ENCODE data around the gene SNX13.

SNX13 gene

GRCh38 chr7:17930546-17930945, 9.7 kb downstream of the SNX13 start:
- Histone ChIP-seq H3K27ac (ENCODE audit: low read length) (no peak overlapping the region), H3K27me3 (ENCODE audit: insufficient read depth, low read length) (no peaks in the 10 kb centered on the region), H3K36me3 (ENCODE audit: insufficient read depth, low read depth, low read length) (no peaks in the 10 kb centered on the region), H3K9me3 (ENCODE audit: insufficient read depth, low read depth, low read length) (no peaks in the 10 kb centered on the region), H3K9ac (ENCODE audit: low read depth, low read length) (no peak overlapping the region), H3K4me1 (ENCODE audit: insufficient read depth, low read length) (peaks cover 10% of the 10 kb centered on the region; the same call in 1 of the 2 replicates), H3K4me3 (ENCODE audit: low read length) (no peak overlapping the region)

GRCh38 chr7:17929647-17930395, 10.5 kb downstream of the SNX13 start:
- H3K9me3 ChIP-seq (ENCODE audit: insufficient read depth, low read depth, low read length): no peaks in the 10 kb centered on the region
- H3K36me3 ChIP-seq (ENCODE audit: insufficient read depth, low read depth, low read length): no peaks in the 10 kb centered on the region
- peaks cover 16% of the 10 kb centered on the region; the same call in 1 of the 2 replicates for H3K4me1 ChIP-seq (ENCODE audit: insufficient read depth, low read length)
- no peak overlapping the region for H3K27ac ChIP-seq (ENCODE audit: low read length)
- no peak overlapping the region for H3K4me3 ChIP-seq (ENCODE audit: low read length)
- H3K27me3 ChIP-seq (ENCODE audit: insufficient read depth, low read length): no peaks in the 10 kb centered on the region
- H3K9ac ChIP-seq (ENCODE audit: low read depth, low read length): no peak overlapping the region

DNA sequence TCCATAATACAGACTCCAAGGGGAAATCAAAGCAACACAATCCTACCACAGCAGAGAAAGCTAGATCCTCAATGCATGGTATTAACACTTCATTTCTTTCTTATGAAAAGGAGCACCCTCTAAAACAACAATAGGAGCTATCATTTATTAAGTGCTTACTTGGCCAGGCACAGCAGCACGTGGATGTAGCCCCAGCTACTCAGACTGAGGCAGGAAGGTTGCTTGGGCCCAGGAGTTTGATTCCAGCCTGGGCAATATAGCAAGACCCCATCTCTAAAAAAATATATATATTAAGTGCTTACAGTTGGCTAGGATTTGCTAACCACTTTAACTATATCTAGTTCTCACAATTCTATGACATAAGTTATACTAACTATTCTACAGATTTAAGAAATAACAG, 12.2 kb downstream of the SNX13 start:
- H3K9me3 ChIP-seq (ENCODE audit: insufficient read depth, low read depth, low read length): no peaks in the 10 kb centered on the region
- H3K27ac ChIP-seq (ENCODE audit: low read length): no peak overlapping the region
- H3K4me3 ChIP-seq (ENCODE audit: low read length): no peak overlapping the region
- H3K27me3 ChIP-seq (ENCODE audit: insufficient read depth, low read length): no peaks in the 10 kb centered on the region
- H3K36me3 ChIP-seq (ENCODE audit: insufficient read depth, low read depth, low read length): no peaks in the 10 kb centered on the region
- H3K4me1 ChIP-seq (ENCODE audit: insufficient read depth, low read length): peaks cover 25% of the 10 kb centered on the region; the same call in 1 of the 2 replicates
- no peak overlapping the region for H3K9ac ChIP-seq (ENCODE audit: low read depth, low read length)

DNA sequence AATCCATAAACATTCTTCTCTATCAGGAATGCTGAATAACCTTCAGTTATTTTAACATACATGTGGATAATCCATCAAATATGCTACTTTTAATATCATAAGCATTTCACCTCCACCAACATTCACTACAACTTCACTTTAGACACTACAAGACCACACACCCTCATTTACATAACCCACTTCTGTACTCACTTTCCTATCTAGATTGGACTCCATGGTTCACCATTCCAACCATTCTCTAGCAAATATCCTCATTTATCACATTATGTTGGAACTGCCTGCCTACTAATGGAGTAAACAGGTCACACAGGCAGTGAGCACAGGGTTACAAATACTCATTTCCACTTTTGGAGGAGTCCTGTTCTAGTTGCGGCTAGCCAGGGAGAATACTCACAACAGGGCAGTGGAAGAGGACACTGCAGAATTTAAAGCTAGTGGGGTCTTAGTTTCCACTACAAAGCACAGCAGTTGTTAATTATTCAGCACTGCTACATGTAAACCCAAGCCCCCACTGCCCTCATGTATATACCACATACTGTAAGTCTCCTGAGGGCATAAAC, 18.4 kb downstream of the SNX13 start:
- no peak overlapping the region for H3K4me3 ChIP-seq (ENCODE audit: low read length)
- H3K27ac ChIP-seq (ENCODE audit: low read length): no peak overlapping the region
- peaks cover 38% of the 10 kb centered on the region for H3K4me1 ChIP-seq (ENCODE audit: insufficient read depth, low read length)
- H3K27me3 ChIP-seq (ENCODE audit: insufficient read depth, low read length): no peaks in the 10 kb centered on the region
- peaks cover 3% of the 10 kb centered on the region for H3K9me3 ChIP-seq (ENCODE audit: insufficient read depth, low read depth, low read length)
- no peaks in the 10 kb centered on the region for H3K36me3 ChIP-seq (ENCODE audit: insufficient read depth, low read depth, low read length)
- no peak overlapping the region for H3K9ac ChIP-seq (ENCODE audit: low read depth, low read length)

DNA sequence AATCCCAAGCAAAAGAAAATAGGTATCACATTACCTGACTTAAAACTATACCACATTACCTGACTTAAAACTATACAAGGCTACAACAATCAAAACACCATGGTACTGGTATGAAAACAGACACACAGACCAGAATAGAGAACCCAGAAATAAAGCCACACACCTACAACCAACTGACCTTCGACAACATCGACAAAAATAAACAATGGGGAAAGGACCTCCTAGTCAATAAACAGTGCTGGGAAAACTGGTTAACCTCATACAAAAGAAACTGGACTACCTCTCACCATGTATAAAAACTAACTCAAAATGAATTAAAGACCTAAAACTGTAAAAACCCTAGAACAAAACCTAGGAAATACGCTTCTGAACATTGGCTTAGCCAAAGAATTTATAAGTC, 22.5 kb downstream of the SNX13 start:
- Histone ChIP-seq H3K4me1 (ENCODE audit: insufficient read depth, low read length) (peaks cover 30% of the 10 kb centered on the region), H3K27me3 (ENCODE audit: insufficient read depth, low read length) (no peaks in the 10 kb centered on the region), H3K36me3 (ENCODE audit: insufficient read depth, low read depth, low read length) (no peaks in the 10 kb centered on the region)

DNA sequence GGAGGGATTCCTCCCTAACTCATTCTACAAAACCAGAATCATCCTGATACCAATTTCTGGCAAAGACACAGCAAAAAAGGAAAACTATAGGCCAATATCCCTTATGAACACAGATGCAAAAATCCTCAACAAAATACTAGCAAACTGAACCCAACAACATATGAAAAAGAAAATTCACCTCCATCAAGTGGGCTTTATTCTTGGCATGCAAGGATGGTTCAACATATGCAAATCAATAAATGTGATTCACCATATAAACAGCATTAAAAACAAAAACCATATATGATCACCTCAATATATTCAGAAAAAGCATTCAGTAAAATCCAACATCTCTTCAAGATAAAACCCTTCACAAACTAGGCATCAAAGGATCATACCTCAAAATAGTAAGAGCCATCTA, 23.5 kb downstream of the SNX13 start:
- H3K27ac ChIP-seq (ENCODE audit: low read length): no peak overlapping the region
- peaks cover 7% of the 10 kb centered on the region for H3K9me3 ChIP-seq (ENCODE audit: insufficient read depth, low read depth, low read length)
- H3K27me3 ChIP-seq (ENCODE audit: insufficient read depth, low read length): no peaks in the 10 kb centered on the region
- H3K36me3 ChIP-seq (ENCODE audit: insufficient read depth, low read depth, low read length): no peaks in the 10 kb centered on the region
- no peak overlapping the region for H3K4me3 ChIP-seq (ENCODE audit: low read length)
- H3K4me1 ChIP-seq (ENCODE audit: insufficient read depth, low read length): peaks cover 22% of the 10 kb centered on the region
- no peak overlapping the region for H3K9ac ChIP-seq (ENCODE audit: low read depth, low read length)

More for the DNA sequence above, 22.5 kb downstream of the SNX13 start:
- no peak overlapping the region for H3K27ac ChIP-seq (ENCODE audit: low read length)
- H3K9me3 ChIP-seq (ENCODE audit: insufficient read depth, low read depth, low read length): peaks cover 7% of the 10 kb centered on the region
- H3K4me3 ChIP-seq (ENCODE audit: low read length): no peak overlapping the region
- H3K9ac ChIP-seq (ENCODE audit: low read depth, low read length): no peak overlapping the region

DNA sequence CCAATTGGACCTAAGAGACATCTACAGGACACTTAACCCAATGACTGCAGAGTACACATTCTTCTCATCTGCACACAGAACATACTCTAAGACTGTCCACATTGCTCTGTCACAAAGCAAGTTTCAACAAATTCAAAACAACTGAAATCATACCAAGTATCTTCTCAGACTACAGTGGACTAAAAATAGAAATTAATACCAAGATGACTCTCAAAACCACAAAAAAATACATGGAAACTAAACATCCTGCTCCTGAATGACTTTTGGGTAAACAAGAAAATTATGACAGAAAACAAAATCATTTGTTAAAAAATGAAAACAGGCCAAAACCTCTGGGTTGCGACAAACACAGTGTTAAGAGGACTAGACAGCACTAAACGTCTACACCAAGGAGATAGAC, 24.5 kb downstream of the SNX13 start:
- Histone ChIP-seq H3K4me3 (ENCODE audit: low read length) (no peak overlapping the region), H3K27me3 (ENCODE audit: insufficient read depth, low read length) (no peaks in the 10 kb centered on the region), H3K9ac (ENCODE audit: low read depth, low read length) (no peak overlapping the region), H3K27ac (ENCODE audit: low read length) (no peak overlapping the region), H3K9me3 (ENCODE audit: insufficient read depth, low read depth, low read length) (peaks cover 7% of the 10 kb centered on the region), H3K4me1 (ENCODE audit: insufficient read depth, low read length) (peaks cover 13% of the 10 kb centered on the region; the same call in 1 of the 2 replicates), H3K36me3 (ENCODE audit: insufficient read depth, low read depth, low read length) (no peaks in the 10 kb centered on the region)

DNA sequence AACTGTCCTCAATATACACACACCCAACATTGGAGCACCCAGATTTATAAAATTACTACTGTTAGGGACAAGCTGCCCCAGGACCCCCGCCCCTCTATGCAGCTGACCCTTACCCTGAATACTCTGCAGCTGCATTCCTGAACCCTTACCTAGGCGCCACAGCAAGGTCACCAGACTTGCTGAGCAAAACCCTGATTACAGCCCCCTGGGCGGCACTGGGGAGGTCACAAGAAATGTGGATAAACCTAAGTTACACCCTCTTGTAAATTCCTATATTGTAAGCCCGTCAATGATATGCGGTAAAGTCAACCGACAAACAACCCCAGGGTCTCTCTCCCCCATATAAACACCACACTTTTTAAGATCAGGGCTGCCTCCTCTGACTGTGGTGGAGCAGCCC, 25.1 kb downstream of the SNX13 start:
- Histone ChIP-seq H3K4me1 (ENCODE audit: insufficient read depth, low read length) (peaks cover 13% of the 10 kb centered on the region; the same call in 1 of the 2 replicates), H3K36me3 (ENCODE audit: insufficient read depth, low read depth, low read length) (no peaks in the 10 kb centered on the region), H3K27me3 (ENCODE audit: insufficient read depth, low read length) (no peaks in the 10 kb centered on the region), H3K4me3 (ENCODE audit: low read length) (no peak overlapping the region), H3K9me3 (ENCODE audit: insufficient read depth, low read depth, low read length) (peaks cover 7% of the 10 kb centered on the region), H3K9ac (ENCODE audit: low read depth, low read length) (no peak overlapping the region), H3K27ac (ENCODE audit: low read length) (no peak overlapping the region)

DNA sequence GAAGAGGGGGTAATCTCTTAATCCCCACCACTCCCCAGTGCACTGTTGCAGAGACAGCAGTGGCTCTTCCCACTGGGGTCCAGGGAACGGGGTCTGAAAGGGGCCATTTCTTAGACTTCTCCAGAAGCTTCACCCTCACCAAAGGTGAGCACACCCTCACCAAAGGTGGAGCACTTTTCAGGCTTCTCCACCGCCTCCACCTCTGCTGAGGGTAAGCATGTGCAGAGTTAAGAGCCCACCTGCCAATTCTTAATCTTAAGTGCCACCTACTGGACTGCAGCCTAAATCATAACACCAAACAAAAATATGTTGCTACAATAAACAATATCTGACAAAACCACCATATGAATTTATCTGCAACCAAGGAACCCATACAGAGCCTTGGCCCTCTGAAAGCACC, 27.0 kb downstream of the SNX13 start:
- Histone ChIP-seq H3K4me1 (ENCODE audit: insufficient read depth, low read length) (peaks cover 13% of the 10 kb centered on the region; the same call in 1 of the 2 replicates), H3K36me3 (ENCODE audit: insufficient read depth, low read depth, low read length) (no peaks in the 10 kb centered on the region), H3K9me3 (ENCODE audit: insufficient read depth, low read depth, low read length) (peaks cover 7% of the 10 kb centered on the region), H3K27me3 (ENCODE audit: insufficient read depth, low read length) (no peaks in the 10 kb centered on the region), H3K27ac (ENCODE audit: low read length) (no peak overlapping the region), H3K4me3 (ENCODE audit: low read length) (no peak overlapping the region), H3K9ac (ENCODE audit: low read depth, low read length) (no peak overlapping the region)

DNA sequence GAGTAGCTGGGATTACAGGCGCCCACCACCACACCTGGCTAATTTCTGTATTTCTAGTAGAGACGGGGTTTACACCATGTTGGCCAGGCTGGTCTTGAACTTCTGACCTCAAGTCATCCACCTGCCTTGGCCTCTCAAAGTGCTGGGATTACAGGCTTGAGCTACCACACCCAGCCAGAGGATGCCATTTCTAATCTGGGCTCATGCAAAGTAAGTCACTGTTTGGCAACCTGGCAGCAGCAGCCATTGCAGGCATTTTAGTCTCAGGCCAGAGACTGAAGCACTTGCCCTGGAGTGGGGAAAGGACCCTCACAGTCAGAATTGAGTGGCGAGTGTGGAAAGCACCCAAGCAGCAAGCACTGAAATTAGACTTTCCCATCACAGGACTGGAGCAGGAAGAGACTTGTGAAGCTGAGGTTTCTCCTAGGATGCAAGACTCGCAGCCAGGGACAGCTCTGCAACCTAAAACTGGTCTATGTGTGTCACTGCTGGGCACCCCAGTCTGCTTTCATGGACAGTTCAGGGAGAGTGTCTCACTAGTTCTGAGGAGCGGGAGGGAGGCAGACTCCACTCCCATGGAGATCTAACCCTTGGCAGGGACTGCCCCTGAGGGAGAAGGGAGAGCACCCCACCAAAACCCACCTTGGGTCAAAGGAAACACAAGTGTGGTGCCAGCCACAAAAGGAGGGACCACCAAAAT, 27.6 kb downstream of the SNX13 start:
- H3K9ac ChIP-seq (ENCODE audit: low read depth, low read length): no peak overlapping the region
- no peaks in the 10 kb centered on the region for H3K36me3 ChIP-seq (ENCODE audit: insufficient read depth, low read depth, low read length)

DNA sequence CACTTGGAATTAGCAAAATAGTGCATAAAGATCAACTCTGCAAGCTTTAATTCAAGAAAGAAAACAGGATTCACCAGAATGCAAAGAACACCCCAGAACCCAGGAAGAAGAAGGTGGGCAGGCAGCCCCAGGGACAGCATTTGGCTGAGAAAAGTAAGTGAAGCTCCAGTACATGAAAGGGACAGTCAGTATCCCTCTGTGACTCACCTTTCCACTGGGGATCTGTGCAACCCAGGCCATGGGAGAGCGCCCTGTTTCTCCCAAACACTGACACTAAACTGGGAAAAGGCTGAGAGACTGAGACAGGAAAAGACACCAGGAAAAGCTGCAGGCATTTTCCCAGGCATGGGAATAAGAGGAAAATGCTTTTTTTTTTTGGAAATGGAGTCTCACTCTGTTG, 28.2 kb downstream of the SNX13 start:
- Histone ChIP-seq H3K27me3 (ENCODE audit: insufficient read depth, low read length) (no peaks in the 10 kb centered on the region), H3K9ac (ENCODE audit: low read depth, low read length) (no peak overlapping the region), H3K4me1 (ENCODE audit: insufficient read depth, low read length) (peaks cover 13% of the 10 kb centered on the region; the same call in 1 of the 2 replicates), H3K36me3 (ENCODE audit: insufficient read depth, low read depth, low read length) (no peaks in the 10 kb centered on the region), H3K4me3 (ENCODE audit: low read length) (no peak overlapping the region), H3K27ac (ENCODE audit: low read length) (no peak overlapping the region), H3K9me3 (ENCODE audit: insufficient read depth, low read depth, low read length) (peaks cover 6% of the 10 kb centered on the region)

More for the DNA sequence above, 27.6 kb downstream of the SNX13 start:
- Histone ChIP-seq H3K27me3 (ENCODE audit: insufficient read depth, low read length) (no peaks in the 10 kb centered on the region), H3K4me1 (ENCODE audit: insufficient read depth, low read length) (peaks cover 13% of the 10 kb centered on the region; the same call in 1 of the 2 replicates), H3K27ac (ENCODE audit: low read length) (no peak overlapping the region), H3K4me3 (ENCODE audit: low read length) (no peak overlapping the region), H3K9me3 (ENCODE audit: insufficient read depth, low read depth, low read length) (peaks cover 7% of the 10 kb centered on the region)
